Breast epithelium (tissue), 3 donors: ENCODE measurements around the gene CENPC.

Experiments
- POLR2A ChIP-seq: fragments of 450-650 bp; IDR thresholded peaks from one replicate; pipeline ENCODE4 v1.6.1; 2016; ENCODE audit warnings: antibody characterized with exemption, mild to moderate bottlenecking, moderate library complexity
- POLR2AphosphoS5 ChIP-seq, 3 donors: sonication (generic); formaldehyde crosslinking; IDR thresholded peaks; one replicate each; pipeline ENCODE4 v1.6.1; 2017; ENCODE audit warnings: antibody characterized with exemption in 3 of 3
- TF ChIP-seq, protein P1 (sequence below), 3 donors: fragments of 450-650 bp; IDR thresholded peaks; one replicate each; pipeline ENCODE4 v1.5.1; 2016 to 2017; ENCODE audit warnings: antibody characterized with exemption in 3 of 3, mild to moderate bottlenecking in 3 of 3, moderate library complexity in 3 of 3

DNA sequence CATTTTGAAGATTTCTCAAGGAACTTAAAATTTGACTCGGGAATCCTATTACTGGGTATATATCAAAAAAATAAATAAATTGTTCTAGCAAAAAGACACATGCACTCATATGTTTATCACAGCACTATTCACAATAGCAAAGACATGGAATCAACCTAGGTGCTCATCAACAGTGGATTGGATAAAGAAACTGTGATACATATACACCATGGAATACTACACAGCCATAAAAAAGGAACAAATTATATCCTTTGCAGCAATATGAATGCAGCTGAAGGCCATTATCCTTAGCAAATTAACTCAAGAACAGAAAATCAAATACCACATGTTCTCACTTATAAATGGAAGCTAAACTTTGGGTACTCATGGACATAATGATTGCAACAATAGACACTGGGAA, 97.4 kb downstream of the CENPC start:
- TF ChIP-seq, protein P1, sequence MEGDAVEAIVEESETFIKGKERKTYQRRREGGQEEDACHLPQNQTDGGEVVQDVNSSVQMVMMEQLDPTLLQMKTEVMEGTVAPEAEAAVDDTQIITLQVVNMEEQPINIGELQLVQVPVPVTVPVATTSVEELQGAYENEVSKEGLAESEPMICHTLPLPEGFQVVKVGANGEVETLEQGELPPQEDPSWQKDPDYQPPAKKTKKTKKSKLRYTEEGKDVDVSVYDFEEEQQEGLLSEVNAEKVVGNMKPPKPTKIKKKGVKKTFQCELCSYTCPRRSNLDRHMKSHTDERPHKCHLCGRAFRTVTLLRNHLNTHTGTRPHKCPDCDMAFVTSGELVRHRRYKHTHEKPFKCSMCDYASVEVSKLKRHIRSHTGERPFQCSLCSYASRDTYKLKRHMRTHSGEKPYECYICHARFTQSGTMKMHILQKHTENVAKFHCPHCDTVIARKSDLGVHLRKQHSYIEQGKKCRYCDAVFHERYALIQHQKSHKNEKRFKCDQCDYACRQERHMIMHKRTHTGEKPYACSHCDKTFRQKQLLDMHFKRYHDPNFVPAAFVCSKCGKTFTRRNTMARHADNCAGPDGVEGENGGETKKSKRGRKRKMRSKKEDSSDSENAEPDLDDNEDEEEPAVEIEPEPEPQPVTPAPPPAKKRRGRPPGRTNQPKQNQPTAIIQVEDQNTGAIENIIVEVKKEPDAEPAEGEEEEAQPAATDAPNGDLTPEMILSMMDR (IDR thresholded peaks at IDR 0.05) = no peak
- TF ChIP-seq POLR2A = no peak
- TF ChIP-seq POLR2AphosphoS5 (IDR thresholded peaks at IDR 0.05) = no peak
